OCI-LY3 (cell line): ENCODE results near the gene LCOR.

Source experiments
- H2AFZ ChIP-seq: fragments of 200-600, 300-600 bp; shearing (Covaris generic); 2 replicates; pipeline ENCODE4 v1.6.0; 2014; ENCODE audit warnings: antibody characterized with exemption, low read depth, low read length
- H3K27ac ChIP-seq: fragments of 200-600, 300-600 bp; sonication (generic); 2 replicates; pipeline ENCODE4 v1.5.1; 2014; ENCODE audit warnings: mild to moderate bottlenecking, low read length, moderate library complexity, mixed read lengths
- H3K27me3 ChIP-seq: fragments of 200-600, 300-600 bp; sonication (generic); 2 replicates; pipeline ENCODE4 v1.6.1; 2014; ENCODE audit warnings: low read depth, low read length, mixed read lengths
- H3K36me3 ChIP-seq: fragments of 200-600, 300-600 bp; sonication (generic); replicated peaks from 2 replicates; pipeline ENCODE3; 2014; ENCODE audit warnings: low read depth, low read length, mixed read lengths
- H3K4me1 ChIP-seq: fragments of 300-600, 200-600 bp; sonication (generic); 2 replicates; pipeline ENCODE4 v1.6.1; 2014; ENCODE audit warnings: low read length, mixed read lengths
- H3K4me2 ChIP-seq: fragments of 200-600, 300-600 bp; sonication (generic); 2 replicates; pipeline ENCODE4 v1.6.1; 2014; ENCODE audit warnings: low read length, mixed read lengths
- H3K4me3 ChIP-seq: fragments of 300-600, 200-600 bp; sonication (generic); 2 replicates; pipeline ENCODE4 v1.5.1; 2014; ENCODE audit warnings: antibody characterized with exemption, mild to moderate bottlenecking, low read length, moderate library complexity
- H3K79me2 ChIP-seq: fragments of 300-600, 200-600 bp; shearing (Covaris generic); 2 replicates; pipeline ENCODE4 v1.6.1; 2014; ENCODE audit warnings: mild to moderate bottlenecking, low read length, mixed read lengths
- H3K9ac ChIP-seq: fragments of 300-600, 200-600 bp; shearing (Covaris generic); 2 replicates; pipeline ENCODE4 v1.6.0; 2014; ENCODE audit warnings: mild to moderate bottlenecking, low read length, moderate library complexity
- H3K9me3 ChIP-seq: fragments of 200-600, 300-600 bp; shearing (Covaris generic); 2 replicates; pipeline ENCODE4 v1.6.1; 2014; ENCODE audit warnings: low read length, mixed read lengths; ENCODE audit not compliant: insufficient read depth
- H4K20me1 ChIP-seq: fragments of 200-600, 300-600 bp; sonication (generic); 2 replicates; pipeline ENCODE4 v1.6.1; 2016; ENCODE audit warnings: low read length, mixed read lengths; ENCODE audit not compliant: insufficient read depth
- CTCF ChIP-seq: fragments of 200-600, 300-600 bp; sonication (generic); IDR thresholded peaks from 2 replicates; pipeline ENCODE4 v1.5.1; 2014; ENCODE audit warnings: antibody characterized with exemption, low read length, low read depth
- EZH2phosphoT487 ChIP-seq: fragments of 200-600 bp; shearing (Covaris generic); IDR thresholded peaks from 2 replicates; pipeline ENCODE4 v1.6.1; 2018; ENCODE audit warnings: antibody characterized with exemption, mixed run types, low read depth

Gene LCOR

GRCh38 chr10:96910488-96911395 lies 78.6 kb downstream of the LCOR start:
- no peak overlapping the region for H3K27ac ChIP-seq
- H3K9me3 ChIP-seq, result no peaks in the 10 kb centered on the region
- H3K9ac ChIP-seq, result no peak overlapping the region
- H4K20me1 ChIP-seq, result no peaks in the 10 kb centered on the region; the same call in 1 of the 2 replicates
- H3K4me2 ChIP-seq, result no peak overlapping the region
- peaks cover 6% of the 10 kb centered on the region; the same call in 1 of the 2 replicates for H3K79me2 ChIP-seq
- no peak overlapping the region for H3K4me3 ChIP-seq
- H3K27me3 ChIP-seq, result no peaks in the 10 kb centered on the region
- no peak overlapping the region for H2AFZ ChIP-seq
- peaks cover 11% of the 10 kb centered on the region for H3K4me1 ChIP-seq
- H3K36me3 ChIP-seq, result no peaks in the 10 kb centered on the region
- no peak for TF ChIP-seq EZH2phosphoT487
- TF ChIP-seq CTCF, result peak; percentile 70

GRCh38 chr10:96912405-96912804 lies 80.3 kb downstream of the LCOR start:
- no peak overlapping the region for H3K9ac ChIP-seq
- H2AFZ ChIP-seq, result no peak overlapping the region
- no peak overlapping the region for H3K27ac ChIP-seq
- no peaks in the 10 kb centered on the region for H3K4me1 ChIP-seq
- H3K4me3 ChIP-seq, result no peak overlapping the region
- no peaks in the 10 kb centered on the region for H3K36me3 ChIP-seq
- TF ChIP-seq EZH2phosphoT487 (no peak), CTCF (no peak)
- H3K9me3 ChIP-seq, result no peaks in the 10 kb centered on the region
- H3K79me2 ChIP-seq, result no peaks in the 10 kb centered on the region
- no peak overlapping the region for H3K4me2 ChIP-seq
- no peaks in the 10 kb centered on the region for H4K20me1 ChIP-seq
- H3K27me3 ChIP-seq, result no peaks in the 10 kb centered on the region

GRCh38 chr10:96913906-96914305 lies 81.8 kb downstream of the LCOR start:
- Histone ChIP-seq H3K27me3 (no peaks in the 10 kb centered on the region), H3K36me3 (no peaks in the 10 kb centered on the region), H2AFZ (no peak overlapping the region), H3K79me2 (no peaks in the 10 kb centered on the region), H3K9me3 (no peaks in the 10 kb centered on the region), H3K27ac (no peak overlapping the region), H3K4me3 (no peak overlapping the region), H3K4me2 (no peak overlapping the region), H4K20me1 (no peaks in the 10 kb centered on the region), H3K4me1 (no peaks in the 10 kb centered on the region), H3K9ac (no peak overlapping the region)
- TF ChIP-seq EZH2phosphoT487 (no peak), CTCF (no peak)

GRCh38 chr10:96917628-96918027 lies 85.5 kb downstream of the LCOR start:
- H3K9ac ChIP-seq, result no peak overlapping the region
- H3K27me3 ChIP-seq, result no peaks in the 10 kb centered on the region
- peaks cover 5% of the 10 kb centered on the region for H3K36me3 ChIP-seq
- no peak overlapping the region for H3K4me3 ChIP-seq
- H2AFZ ChIP-seq, result no peak overlapping the region
- no peak overlapping the region for H3K27ac ChIP-seq
- H4K20me1 ChIP-seq, result 0 out of 2 replicates have a peak, but pooled peaks cover 3% of the 10 kb centered on the region
- no peak overlapping the region for H3K4me2 ChIP-seq
- TF ChIP-seq CTCF (no peak), EZH2phosphoT487 (no peak)
- no peaks in the 10 kb centered on the region for H3K9me3 ChIP-seq
- peaks cover 8% of the 10 kb centered on the region for H3K4me1 ChIP-seq
- H3K79me2 ChIP-seq, result no peaks in the 10 kb centered on the region
